ENCODE data around the gene WASF1.

The WASF1 gene

DNA sequence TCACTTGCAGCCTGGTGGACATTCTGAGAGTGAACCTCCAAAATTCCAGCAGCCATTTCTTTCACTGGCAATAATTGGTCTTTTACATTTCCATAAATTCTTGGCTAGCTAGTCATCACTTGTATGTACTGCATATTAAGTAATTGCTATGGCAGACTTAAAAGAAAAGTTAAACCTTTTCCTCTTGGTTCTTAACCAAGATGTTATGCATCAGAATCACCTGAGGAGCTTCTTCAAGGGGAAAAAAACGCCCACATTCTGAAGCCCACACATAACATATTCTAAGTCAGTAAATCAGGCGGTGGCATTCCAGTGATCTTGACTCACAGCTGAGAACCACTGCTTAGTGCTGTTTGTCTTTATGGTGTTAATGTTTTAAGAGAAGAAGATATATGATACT is 37.8 kb upstream of the WASF1 start:
- H3K36me3 ChIP-seq (ENCODE audit: insufficient read depth, low read length), result peaks cover 91% of the 10 kb centered on the region; the same call in 1 of the 2 replicates
- no peak overlapping the region for H3K9ac ChIP-seq (ENCODE audit: low read depth, low read length, poor library complexity, severe bottlenecking)
- H4K20me1 ChIP-seq (ENCODE audit: insufficient read depth, low read length, poor library complexity, severe bottlenecking), result no peaks in the 10 kb centered on the region
- H3K9me2 ChIP-seq (replicated peaks; ENCODE audit: low read depth, low read length), result no peaks in the 10 kb centered on the region
- TF ChIP-seq EZH2phosphoT487 (IDR thresholded peaks at IDR 0.05; ENCODE audit: borderline replicate concordance), result no peak
- TF ChIP-seq CTCF (conservative IDR thresholded peaks at IDR 0.05; ENCODE audit: low read length), result no peak
- H3K4me2 ChIP-seq (ENCODE audit: low read depth, low read length, poor library complexity, severe bottlenecking), result no peak overlapping the region
- no peak overlapping the region for H2AFZ ChIP-seq (ENCODE audit: low read length)
- H3K4me3 ChIP-seq (ENCODE audit: low read length, poor library complexity, severe bottlenecking), result no peak overlapping the region
- H3F3A ChIP-seq (ENCODE audit: low read depth), result no peaks in the 10 kb centered on the region
- no peaks in the 10 kb centered on the region for H3K79me2 ChIP-seq (ENCODE audit: insufficient read depth, low read length)
- H3K27me3 ChIP-seq (ENCODE audit: insufficient read depth, low read length, poor library complexity, severe bottlenecking), result no peaks in the 10 kb centered on the region
- no peaks in the 10 kb centered on the region for H3K4me1 ChIP-seq (ENCODE audit: insufficient read depth, low read length, poor library complexity, severe bottlenecking)
- H3K9me3 ChIP-seq (ENCODE audit: insufficient read depth, low read depth, low read length), result no peaks in the 10 kb centered on the region

GRCh38 chr6:110216140-110216539 is 36.7 kb upstream of the WASF1 start:
- no peaks in the 10 kb centered on the region for H4K20me1 ChIP-seq (ENCODE audit: insufficient read depth, low read length, poor library complexity, severe bottlenecking)
- H3K36me3 ChIP-seq (ENCODE audit: insufficient read depth, low read length), result peaks cover 97% of the 10 kb centered on the region; the same call in 1 of the 2 replicates
- no peaks in the 10 kb centered on the region for H3K27me3 ChIP-seq (ENCODE audit: insufficient read depth, low read length, poor library complexity, severe bottlenecking)
- no peak overlapping the region for H2AFZ ChIP-seq (ENCODE audit: low read length)
- no peak overlapping the region for H3K4me3 ChIP-seq (ENCODE audit: low read length, poor library complexity, severe bottlenecking)
- H3K79me2 ChIP-seq (ENCODE audit: insufficient read depth, low read length), result no peaks in the 10 kb centered on the region
- H3K9me3 ChIP-seq (ENCODE audit: insufficient read depth, low read depth, low read length), result no peaks in the 10 kb centered on the region
- no peak overlapping the region for H3K9ac ChIP-seq (ENCODE audit: low read depth, low read length, poor library complexity, severe bottlenecking)
- no peak for TF ChIP-seq EZH2phosphoT487 (IDR thresholded peaks at IDR 0.05; ENCODE audit: borderline replicate concordance)
- TF ChIP-seq CTCF (conservative IDR thresholded peaks at IDR 0.05; ENCODE audit: low read length), result no peak
- H3K9me2 ChIP-seq (replicated peaks; ENCODE audit: low read depth, low read length), result no peaks in the 10 kb centered on the region
- no peaks in the 10 kb centered on the region for H3F3A ChIP-seq (ENCODE audit: low read depth)
- H3K4me1 ChIP-seq (ENCODE audit: insufficient read depth, low read length, poor library complexity, severe bottlenecking), result no peaks in the 10 kb centered on the region
- H3K4me2 ChIP-seq (ENCODE audit: low read depth, low read length, poor library complexity, severe bottlenecking), result no peak overlapping the region

DNA sequence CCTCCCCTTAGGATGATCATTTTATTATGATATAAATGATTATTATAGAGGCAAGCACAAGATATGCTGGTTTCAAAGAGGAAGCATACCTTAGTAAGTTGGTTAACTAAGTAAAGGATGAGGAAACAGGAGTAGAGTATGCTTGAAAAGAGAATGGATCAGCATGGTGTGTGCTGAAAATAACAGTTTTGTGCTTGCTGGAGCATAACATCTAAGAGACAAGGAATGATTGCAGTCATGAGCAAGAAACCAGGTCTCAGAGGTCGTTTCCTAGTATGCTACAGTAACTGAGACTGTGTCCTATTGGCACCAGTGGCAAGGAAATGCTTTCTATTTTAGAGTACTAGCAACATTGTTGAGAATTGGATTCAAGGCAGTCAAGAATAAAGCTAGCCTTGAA is 34.9 kb upstream of the WASF1 start:
- no peaks in the 10 kb centered on the region for H3K4me1 ChIP-seq (ENCODE audit: insufficient read depth, low read length, poor library complexity, severe bottlenecking)
- no peaks in the 10 kb centered on the region for H3K79me2 ChIP-seq (ENCODE audit: insufficient read depth, low read length)
- H2AFZ ChIP-seq (ENCODE audit: low read length), result no peak overlapping the region
- H3K27me3 ChIP-seq (ENCODE audit: insufficient read depth, low read length, poor library complexity, severe bottlenecking), result no peaks in the 10 kb centered on the region
- H3K9ac ChIP-seq (ENCODE audit: low read depth, low read length, poor library complexity, severe bottlenecking), result no peak overlapping the region
- no peaks in the 10 kb centered on the region for H3K9me3 ChIP-seq (ENCODE audit: insufficient read depth, low read depth, low read length)
- H3K9me2 ChIP-seq (replicated peaks; ENCODE audit: low read depth, low read length), result no peaks in the 10 kb centered on the region
- TF ChIP-seq CTCF (conservative IDR thresholded peaks at IDR 0.05; ENCODE audit: low read length) (no peak), EZH2phosphoT487 (IDR thresholded peaks at IDR 0.05; ENCODE audit: borderline replicate concordance) (no peak)
- peaks cover 98% of the 10 kb centered on the region; the same call in 1 of the 2 replicates for H3K36me3 ChIP-seq (ENCODE audit: insufficient read depth, low read length)
- H3F3A ChIP-seq (ENCODE audit: low read depth), result no peaks in the 10 kb centered on the region
- no peak overlapping the region for H3K4me3 ChIP-seq (ENCODE audit: low read length, poor library complexity, severe bottlenecking)
- no peak overlapping the region for H3K4me2 ChIP-seq (ENCODE audit: low read depth, low read length, poor library complexity, severe bottlenecking)
- H4K20me1 ChIP-seq (ENCODE audit: insufficient read depth, low read length, poor library complexity, severe bottlenecking), result no peaks in the 10 kb centered on the region
